Measurements from ENCODE around the gene CFAP206. TPM values are rescaled to one million over a fixed set of nuclear protein-coding genes. Genes with fewer than 3 reads are reported as not detected.

Gene CFAP206
- total RNA-seq, 1 donor from 2014 or later, result 0.19 TPM

Other genes with a start within 250 kb of the CFAP206 start
- gene SMIM8, start 85.4 kb upstream of the CFAP206 start, total RNA-seq, result 6.2 TPM
- gene GJB7, start 78.7 kb upstream of the CFAP206 start, total RNA-seq, result not detected
- 3.1 TPM for gene C6orf163, start 63.2 kb upstream of the CFAP206 start, total RNA-seq
- gene SLC35A1, start 65.0 kb downstream of the CFAP206 start, total RNA-seq, result 12.9 TPM
- 38.5 TPM for gene RARS2, start 182.0 kb downstream of the CFAP206 start, total RNA-seq
- gene ORC3, start 182.2 kb downstream of the CFAP206 start, total RNA-seq, result 18.5 TPM